ENCODE data around the gene S100A7A.

DNA sequence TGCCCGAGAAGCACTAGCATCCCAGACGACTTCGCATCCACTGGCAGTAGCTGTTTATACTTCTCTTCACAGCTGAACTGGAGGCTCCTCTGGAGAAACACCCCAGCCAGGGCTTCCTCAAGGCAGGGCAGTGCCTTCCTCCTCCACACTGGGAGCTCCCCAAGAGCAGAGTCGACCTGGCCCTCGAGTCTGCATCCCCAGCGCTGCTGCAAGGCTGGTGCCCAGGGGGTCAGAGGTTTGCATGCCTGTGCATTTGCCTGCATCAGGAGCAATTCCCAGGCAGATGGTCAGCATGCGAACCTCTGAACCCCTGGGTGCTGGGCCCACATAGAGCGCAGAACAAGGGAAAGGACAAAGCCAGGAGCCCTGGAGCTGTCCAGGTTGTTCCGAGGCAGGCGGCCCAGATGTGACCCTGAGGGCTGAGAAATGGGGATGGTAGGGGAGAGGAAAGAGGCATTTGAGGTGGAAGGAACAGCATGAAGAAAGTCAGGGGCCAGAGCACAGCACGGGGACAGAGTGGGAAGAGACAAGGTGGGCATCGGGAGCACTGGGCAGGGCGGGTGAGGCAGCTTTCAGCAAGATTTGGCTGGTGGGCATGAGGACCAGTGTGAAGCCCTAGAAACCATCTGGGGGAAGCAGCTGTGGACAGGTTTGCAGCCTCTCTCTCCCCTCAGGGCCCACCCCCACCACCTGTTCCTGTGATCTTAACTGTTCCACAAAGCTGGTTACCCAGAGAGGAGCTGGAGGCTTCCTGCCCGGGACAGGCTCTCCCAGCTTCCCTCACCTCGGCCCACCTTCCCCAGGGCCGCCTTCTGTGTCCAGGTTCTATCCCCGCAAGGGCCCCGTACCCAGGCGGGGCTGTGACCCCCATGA lies 19.0 kb upstream of the S100A7A start:
- TF ChIP-seq, protein P1, sequence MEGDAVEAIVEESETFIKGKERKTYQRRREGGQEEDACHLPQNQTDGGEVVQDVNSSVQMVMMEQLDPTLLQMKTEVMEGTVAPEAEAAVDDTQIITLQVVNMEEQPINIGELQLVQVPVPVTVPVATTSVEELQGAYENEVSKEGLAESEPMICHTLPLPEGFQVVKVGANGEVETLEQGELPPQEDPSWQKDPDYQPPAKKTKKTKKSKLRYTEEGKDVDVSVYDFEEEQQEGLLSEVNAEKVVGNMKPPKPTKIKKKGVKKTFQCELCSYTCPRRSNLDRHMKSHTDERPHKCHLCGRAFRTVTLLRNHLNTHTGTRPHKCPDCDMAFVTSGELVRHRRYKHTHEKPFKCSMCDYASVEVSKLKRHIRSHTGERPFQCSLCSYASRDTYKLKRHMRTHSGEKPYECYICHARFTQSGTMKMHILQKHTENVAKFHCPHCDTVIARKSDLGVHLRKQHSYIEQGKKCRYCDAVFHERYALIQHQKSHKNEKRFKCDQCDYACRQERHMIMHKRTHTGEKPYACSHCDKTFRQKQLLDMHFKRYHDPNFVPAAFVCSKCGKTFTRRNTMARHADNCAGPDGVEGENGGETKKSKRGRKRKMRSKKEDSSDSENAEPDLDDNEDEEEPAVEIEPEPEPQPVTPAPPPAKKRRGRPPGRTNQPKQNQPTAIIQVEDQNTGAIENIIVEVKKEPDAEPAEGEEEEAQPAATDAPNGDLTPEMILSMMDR (IDR thresholded peaks at IDR 0.05): no peak
- TF ChIP-seq, protein P2, sequence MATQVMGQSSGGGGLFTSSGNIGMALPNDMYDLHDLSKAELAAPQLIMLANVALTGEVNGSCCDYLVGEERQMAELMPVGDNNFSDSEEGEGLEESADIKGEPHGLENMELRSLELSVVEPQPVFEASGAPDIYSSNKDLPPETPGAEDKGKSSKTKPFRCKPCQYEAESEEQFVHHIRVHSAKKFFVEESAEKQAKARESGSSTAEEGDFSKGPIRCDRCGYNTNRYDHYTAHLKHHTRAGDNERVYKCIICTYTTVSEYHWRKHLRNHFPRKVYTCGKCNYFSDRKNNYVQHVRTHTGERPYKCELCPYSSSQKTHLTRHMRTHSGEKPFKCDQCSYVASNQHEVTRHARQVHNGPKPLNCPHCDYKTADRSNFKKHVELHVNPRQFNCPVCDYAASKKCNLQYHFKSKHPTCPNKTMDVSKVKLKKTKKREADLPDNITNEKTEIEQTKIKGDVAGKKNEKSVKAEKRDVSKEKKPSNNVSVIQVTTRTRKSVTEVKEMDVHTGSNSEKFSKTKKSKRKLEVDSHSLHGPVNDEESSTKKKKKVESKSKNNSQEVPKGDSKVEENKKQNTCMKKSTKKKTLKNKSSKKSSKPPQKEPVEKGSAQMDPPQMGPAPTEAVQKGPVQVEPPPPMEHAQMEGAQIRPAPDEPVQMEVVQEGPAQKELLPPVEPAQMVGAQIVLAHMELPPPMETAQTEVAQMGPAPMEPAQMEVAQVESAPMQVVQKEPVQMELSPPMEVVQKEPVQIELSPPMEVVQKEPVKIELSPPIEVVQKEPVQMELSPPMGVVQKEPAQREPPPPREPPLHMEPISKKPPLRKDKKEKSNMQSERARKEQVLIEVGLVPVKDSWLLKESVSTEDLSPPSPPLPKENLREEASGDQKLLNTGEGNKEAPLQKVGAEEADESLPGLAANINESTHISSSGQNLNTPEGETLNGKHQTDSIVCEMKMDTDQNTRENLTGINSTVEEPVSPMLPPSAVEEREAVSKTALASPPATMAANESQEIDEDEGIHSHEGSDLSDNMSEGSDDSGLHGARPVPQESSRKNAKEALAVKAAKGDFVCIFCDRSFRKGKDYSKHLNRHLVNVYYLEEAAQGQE (IDR thresholded peaks at IDR 0.05; ENCODE audit: insufficient read depth in 1 of 2, low read depth in 2 of 2, low read length in 1 of 2): no peak
- no peak for TF ChIP-seq POLR2AphosphoS5 (IDR thresholded peaks at IDR 0.05; ENCODE audit: low read depth, low read length)
- no peak for TF ChIP-seq TCF7L2 (IDR thresholded peaks at IDR 0.05; ENCODE audit: low read depth, low read length)
- TF ChIP-seq SIN3A (IDR thresholded peaks at IDR 0.05; ENCODE audit: borderline replicate concordance, insufficient read depth, low read depth, low read length): no peak

All from Panc1 (cell line).